Measurements from ENCODE around the gene XXYLT1. TPM values are rescaled to one million over a fixed set of nuclear protein-coding genes. Genes with fewer than 3 reads are reported as not detected.

XXYLT1 gene
- total and polyA plus RNA-seq, 9 of the 15 experiments (the other 6 are each of a cell fraction or from before 2014, with no cell fraction given): 1.9 to 18.9 (median 15.0) TPM

DNA sequence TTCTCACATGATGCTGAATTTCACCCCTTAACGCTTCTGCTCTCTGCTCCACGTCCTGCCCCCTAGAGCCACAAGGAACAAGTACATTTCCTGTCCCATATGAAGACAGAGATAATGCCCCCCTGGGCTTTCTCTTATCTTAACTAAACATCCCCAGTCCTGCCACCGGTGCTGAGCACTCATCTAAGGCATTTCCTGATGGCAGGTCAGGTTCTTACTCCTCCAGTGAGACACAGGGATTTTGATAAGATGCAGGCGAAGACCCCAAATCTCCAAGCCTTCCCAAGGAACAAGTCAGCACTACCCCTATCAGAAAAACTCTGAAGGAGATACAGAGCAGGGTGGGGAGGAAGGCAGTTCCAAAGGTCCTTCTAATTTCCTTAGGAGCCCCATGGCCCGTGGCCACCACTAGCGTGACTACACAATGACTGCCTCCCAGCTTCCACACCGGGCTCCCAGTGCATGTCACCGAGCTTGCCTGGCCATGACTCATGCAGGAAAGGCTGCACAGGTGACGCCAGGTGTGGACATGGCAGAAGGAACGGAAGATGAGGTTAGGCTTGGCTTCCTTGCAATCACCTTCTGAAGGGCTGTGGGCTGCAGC, 152.9 kb downstream of the XXYLT1 start (continued):
- TF ChIP-seq, protein P1, sequence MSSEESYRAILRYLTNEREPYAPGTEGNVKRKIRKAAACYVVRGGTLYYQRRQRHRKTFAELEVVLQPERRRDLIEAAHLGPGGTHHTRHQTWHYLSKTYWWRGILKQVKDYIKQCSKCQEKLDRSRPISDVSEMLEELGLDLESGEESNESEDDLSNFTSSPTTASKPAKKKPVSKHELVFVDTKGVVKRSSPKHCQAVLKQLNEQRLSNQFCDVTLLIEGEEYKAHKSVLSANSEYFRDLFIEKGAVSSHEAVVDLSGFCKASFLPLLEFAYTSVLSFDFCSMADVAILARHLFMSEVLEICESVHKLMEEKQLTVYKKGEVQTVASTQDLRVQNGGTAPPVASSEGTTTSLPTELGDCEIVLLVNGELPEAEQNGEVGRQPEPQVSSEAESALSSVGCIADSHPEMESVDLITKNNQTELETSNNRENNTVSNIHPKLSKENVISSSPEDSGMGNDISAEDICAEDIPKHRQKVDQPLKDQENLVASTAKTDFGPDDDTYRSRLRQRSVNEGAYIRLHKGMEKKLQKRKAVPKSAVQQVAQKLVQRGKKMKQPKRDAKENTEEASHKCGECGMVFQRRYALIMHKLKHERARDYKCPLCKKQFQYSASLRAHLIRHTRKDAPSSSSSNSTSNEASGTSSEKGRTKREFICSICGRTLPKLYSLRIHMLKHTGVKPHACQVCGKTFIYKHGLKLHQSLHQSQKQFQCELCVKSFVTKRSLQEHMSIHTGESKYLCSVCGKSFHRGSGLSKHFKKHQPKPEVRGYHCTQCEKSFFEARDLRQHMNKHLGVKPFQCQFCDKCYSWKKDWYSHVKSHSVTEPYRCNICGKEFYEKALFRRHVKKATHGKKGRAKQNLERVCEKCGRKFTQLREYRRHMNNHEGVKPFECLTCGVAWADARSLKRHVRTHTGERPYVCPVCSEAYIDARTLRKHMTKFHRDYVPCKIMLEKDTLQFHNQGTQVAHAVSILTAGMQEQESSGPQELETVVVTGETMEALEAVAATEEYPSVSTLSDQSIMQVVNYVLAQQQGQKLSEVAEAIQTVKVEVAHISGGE (CRISPR knock-in tag; IDR thresholded peaks at IDR 0.05): 0 out of 6 replicates have a peak, but pooled peaks of 1 of the 3 experiments have one; percentile 42
- TF ChIP-seq HDAC1 (IDR thresholded peaks at IDR 0.05): peak; percentile 24 to 80; a peak in 3 of 4 replicates
- TF ChIP-seq ELF1 (tag; IDR thresholded peaks at IDR 0.05): no peak
- no peak for TF ChIP-seq HDGF (IDR thresholded peaks at IDR 0.05)
- no peak for TF ChIP-seq ZNF282 (CRISPR knock-in tag; IDR thresholded peaks at IDR 0.05)
- no peak for TF ChIP-seq KHSRP (IDR thresholded peaks at IDR 0.05)
- peak; percentile 15 for TF ChIP-seq TFAP4 (CRISPR knock-in tag; IDR thresholded peaks at IDR 0.05; ENCODE audit: borderline replicate concordance)
- no peak for TF ChIP-seq SUPT5H (IDR thresholded peaks at IDR 0.05)
- TF ChIP-seq JUN (IDR thresholded peaks at IDR 0.05; ENCODE audit: borderline replicate concordance, low read depth, low read length): no peak; the same call in 1 of the 2 replicates
- no peak for TF ChIP-seq JUN (CRISPR knock-in tag; IDR thresholded peaks at IDR 0.05; ENCODE audit: borderline replicate concordance)
- TF ChIP-seq, protein P2, sequence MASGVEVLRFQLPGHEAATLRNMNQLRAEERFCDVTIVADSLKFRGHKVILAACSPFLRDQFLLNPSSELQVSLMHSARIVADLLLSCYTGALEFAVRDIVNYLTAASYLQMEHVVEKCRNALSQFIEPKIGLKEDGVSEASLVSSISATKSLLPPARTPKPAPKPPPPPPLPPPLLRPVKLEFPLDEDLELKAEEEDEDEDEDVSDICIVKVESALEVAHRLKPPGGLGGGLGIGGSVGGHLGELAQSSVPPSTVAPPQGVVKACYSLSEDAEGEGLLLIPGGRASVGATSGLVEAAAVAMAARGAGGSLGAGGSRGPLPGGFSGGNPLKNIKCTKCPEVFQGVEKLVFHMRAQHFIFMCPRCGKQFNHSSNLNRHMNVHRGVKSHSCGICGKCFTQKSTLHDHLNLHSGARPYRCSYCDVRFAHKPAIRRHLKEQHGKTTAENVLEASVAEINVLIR (CRISPR knock-in tag; IDR thresholded peaks at IDR 0.05): no peak
- TF ChIP-seq ZNF212 (CRISPR knock-in tag; IDR thresholded peaks at IDR 0.05): no peak
- no peak for TF ChIP-seq SMAD3 (CRISPR knock-in tag; conservative IDR thresholded peaks at IDR 0.05)
- no peak; the same call in 1 of the 2 replicates for TF ChIP-seq CREB3L1 (IDR thresholded peaks at IDR 0.05; ENCODE audit: borderline replicate concordance, low read depth)
- TF ChIP-seq CTBP1 (IDR thresholded peaks at IDR 0.05; ENCODE audit: borderline replicate concordance): peak; percentile 97
- peak; percentile 80; the same call in 1 of the 2 replicates for TF ChIP-seq MTA1 (IDR thresholded peaks at IDR 0.05; ENCODE audit: borderline replicate concordance)
- TF ChIP-seq HMG20B (CRISPR knock-in tag; IDR thresholded peaks at IDR 0.05): no peak
- no peak for TF ChIP-seq BMI1 (IDR thresholded peaks at IDR 0.05; ENCODE audit: low read length)
- TF ChIP-seq, protein P3, sequence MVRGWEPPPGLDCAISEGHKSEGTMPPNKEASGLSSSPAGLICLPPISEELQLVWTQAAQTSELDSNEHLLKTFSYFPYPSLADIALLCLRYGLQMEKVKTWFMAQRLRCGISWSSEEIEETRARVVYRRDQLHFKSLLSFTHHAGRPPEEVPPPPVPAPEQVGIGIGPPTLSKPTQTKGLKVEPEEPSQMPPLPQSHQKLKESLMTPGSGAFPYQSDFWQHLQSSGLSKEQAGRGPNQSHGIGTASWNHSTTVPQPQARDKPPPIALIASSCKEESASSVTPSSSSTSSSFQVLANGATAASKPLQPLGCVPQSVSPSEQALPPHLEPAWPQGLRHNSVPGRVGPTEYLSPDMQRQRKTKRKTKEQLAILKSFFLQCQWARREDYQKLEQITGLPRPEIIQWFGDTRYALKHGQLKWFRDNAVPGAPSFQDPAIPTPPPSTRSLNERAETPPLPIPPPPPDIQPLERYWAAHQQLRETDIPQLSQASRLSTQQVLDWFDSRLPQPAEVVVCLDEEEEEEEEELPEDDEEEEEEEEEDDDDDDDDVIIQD (CRISPR knock-in tag; IDR thresholded peaks at IDR 0.05): no peak
- TF ChIP-seq, protein P4, sequence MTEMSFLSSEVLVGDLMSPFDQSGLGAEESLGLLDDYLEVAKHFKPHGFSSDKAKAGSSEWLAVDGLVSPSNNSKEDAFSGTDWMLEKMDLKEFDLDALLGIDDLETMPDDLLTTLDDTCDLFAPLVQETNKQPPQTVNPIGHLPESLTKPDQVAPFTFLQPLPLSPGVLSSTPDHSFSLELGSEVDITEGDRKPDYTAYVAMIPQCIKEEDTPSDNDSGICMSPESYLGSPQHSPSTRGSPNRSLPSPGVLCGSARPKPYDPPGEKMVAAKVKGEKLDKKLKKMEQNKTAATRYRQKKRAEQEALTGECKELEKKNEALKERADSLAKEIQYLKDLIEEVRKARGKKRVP (CRISPR knock-in tag; IDR thresholded peaks at IDR 0.05): no peak

All from K562 (cell line).